Measurements from ENCODE around the gene NUP35.
"Not testable (repeated sequence)": the region's sequence is repeated elsewhere in the genome, so short reads cannot be mapped to it uniquely, and the experiment has no call there.

NUP35 gene

DNA sequence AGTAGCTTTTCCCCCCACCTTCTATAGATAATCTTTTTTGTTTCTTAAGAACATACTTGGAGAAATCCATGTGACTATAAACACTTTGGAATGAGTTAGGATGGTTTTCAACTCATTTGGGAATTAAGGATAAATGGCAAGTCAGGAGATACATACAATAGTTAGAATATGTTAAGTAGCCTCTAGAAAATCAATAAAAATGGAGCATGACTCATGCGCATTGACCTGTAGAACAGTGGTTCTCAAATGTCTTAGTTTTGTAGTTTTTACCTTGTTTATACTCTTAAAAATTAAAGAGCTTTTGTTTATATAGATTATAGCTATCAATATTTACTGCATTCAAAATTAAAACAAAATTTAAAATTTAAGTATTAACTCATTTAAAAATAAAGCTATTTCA lies 24.7 kb downstream of the NUP35 start:
- FAIRE-seq = peak; percentile 41

- no peak for FAIRE-seq
Observed at GRCh38 chr2:183149489-183149888, 25.2 kb downstream of the NUP35 start.

- FAIRE-seq = not testable (repeated sequence)
Observed at GRCh38 chr2:183152280-183152679, 28.0 kb downstream of the NUP35 start.

DNA sequence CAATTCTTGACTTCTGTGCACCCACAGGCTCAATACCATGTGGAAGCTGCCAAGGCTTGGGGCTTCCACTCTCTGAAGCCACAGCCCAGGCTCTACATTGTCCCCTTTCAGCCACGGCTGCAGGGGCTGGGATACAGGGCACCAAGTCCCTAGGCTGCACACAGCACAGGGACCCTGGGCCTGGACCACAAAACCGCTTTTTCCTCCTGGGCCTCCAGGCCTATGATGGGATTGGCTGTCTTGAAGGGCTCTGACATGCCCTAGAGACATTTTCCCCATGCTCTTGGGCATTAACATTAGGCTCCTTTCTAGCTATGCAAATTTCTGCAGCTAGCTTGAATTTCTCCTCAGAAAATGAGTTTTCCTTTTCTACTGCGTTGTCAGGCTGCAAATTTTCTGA lies 29.7 kb downstream of the NUP35 start:
- no peak for FAIRE-seq

DNA sequence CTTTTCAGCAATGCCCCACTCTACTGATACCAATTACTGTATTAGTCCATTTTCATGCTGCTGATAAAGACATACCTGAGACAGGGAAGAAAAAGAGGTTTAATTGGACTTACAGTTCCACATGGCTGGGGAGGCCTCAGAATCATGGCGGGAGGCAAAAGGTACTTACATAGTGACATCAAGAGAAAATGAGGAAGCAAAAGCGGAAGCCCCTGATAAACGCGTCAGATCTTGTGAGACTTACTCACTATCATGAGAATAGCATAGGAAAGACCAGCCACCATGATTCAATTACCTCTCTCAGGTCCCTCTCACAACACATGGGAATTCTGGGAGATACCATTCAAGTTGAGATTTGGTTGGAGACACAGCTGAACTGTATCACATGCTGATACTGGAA lies 30.5 kb downstream of the NUP35 start:
- FAIRE-seq = not testable (repeated sequence)

GRCh38 chr2:183157131-183157530 lies 32.9 kb downstream of the NUP35 start:
- no peak for FAIRE-seq

DNA sequence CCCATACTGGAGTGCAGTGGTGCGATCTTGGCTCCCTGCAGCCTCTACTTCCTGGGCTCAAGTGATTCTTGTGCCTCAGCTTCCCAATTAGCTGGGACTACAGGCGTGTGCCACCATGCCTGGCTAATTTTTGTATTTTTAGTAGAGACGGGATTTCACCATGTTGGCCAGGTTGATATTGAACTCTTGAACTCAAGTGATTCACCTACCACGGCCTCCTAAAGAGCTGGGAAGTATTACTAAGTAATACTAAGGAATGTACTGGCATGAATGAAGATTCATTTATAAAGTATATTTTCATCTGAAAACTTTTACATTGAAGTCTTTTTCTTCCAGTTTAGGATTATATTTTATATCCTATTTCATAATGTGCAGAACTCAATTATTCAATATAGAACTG lies 38.1 kb downstream of the NUP35 start:
- FAIRE-seq = no peak

- no peak for FAIRE-seq
Observed at GRCh38 chr2:183163821-183164649, 39.8 kb downstream of the NUP35 start.

DNA sequence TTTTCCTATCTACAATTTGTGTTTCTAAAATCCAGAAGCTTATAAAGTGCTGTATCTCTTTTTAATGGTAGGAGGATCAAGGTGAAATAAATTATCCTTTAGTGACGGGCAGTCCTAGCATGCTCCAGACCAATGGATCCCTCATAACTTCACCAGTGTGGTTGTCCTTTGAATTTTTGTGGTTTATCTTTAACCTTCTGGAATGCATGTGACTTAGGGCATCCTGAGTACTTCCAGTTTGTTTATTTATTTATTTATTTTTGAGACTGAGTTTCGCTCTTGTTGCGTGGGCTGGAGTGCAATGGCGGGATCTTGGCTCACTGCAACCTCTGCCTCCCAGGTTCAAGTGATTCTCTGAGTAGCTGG lies 40.4 kb downstream of the NUP35 start:
- no peak for FAIRE-seq

DNA sequence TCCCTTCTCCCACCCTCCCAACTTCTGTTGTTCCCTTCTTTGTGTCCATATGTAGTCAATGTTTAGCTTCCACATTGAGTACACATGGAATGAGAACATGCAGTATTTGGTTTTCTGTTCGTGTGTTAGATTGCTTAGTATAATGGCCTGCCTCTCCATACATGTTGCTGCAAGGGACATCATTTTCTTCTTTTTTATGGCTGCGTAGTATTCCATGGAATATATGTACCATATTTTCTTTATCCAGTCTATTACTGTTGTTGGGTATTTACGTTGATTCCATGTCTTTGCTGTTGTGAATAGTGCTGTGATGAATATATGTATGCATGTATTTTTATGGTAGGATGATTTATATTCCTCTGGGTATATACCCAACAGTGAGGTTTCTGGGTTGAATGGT lies 42.0 kb downstream of the NUP35 start:
- no peak for FAIRE-seq

DNA sequence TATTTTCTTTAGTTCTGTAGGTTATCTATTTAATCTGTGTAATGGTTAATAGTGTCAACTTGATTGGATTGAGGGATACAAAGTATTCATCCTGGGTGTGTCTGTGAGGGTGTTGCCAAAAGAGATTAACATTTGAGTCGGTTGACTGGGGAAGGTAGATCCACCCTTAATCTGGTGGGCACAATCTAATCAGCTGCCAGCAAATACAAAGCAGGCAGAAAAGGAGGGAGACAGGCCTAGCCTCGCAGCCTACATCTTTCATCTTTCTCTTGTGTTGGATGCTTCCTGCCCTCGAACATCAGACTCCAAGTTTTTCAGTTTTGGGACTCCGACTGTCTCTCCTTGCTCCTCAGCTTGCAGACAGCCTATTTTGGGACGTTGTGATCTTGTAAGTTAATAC lies 42.7 kb downstream of the NUP35 start:
- FAIRE-seq = not testable (repeated sequence)

DNA sequence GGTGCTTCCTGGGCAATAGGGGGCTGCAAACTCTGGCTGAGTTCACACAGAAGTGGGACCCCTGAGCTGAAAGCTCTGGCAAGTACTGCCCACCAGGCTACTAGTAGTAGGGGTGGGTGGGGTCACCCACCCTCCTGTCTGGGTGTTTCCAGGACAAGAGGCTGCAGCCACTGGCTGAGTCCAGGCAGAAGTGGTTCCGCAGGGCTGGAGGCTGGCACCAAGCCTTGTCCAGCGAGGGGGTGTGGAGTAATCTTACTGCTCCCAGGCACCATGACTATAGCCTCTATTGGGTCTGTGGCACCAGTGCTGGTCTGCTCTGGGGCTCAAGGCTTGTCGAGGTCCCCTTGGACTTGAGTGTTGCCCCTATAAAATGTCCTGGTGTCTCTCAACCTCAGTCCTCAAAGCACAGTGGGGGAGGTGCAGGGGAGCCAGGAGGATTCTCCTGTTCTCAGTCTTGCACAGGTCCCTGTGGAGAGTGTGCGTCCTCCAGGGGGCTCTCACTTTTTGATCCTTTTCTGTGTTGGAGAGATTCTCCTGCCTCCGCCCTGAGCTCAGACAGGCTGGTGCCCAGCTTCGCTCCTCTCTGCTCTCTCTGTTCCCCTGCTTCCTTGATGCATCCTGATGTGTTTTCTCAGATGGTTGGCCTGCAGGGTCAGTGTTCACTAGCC lies 48.1 kb downstream of the NUP35 start:
- no peak for FAIRE-seq

DNA sequence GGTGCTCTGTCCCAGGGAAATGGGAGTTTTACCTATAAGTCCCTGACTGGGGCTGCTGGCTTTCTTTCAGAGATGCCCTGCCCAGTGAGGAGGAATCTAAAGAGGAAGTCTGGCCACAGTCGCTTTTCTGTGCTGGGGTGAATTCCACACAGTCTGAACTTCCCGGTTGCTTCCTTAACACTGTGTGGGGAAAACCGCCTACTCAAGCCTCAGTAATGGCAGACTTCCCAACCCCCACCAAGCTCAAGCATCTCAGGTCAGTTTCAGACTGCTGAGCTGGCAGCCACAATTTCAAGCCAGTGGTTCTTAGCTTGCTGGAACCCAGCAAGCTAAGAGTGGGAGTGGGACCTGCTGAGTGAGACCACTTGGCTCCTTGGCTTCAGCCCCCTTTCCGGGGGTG lies 54.9 kb downstream of the NUP35 start:
- FAIRE-seq = no peak

- no peak for FAIRE-seq
Observed at GRCh38 chr2:183185534-183185933, 61.3 kb downstream of the NUP35 start.

DNA sequence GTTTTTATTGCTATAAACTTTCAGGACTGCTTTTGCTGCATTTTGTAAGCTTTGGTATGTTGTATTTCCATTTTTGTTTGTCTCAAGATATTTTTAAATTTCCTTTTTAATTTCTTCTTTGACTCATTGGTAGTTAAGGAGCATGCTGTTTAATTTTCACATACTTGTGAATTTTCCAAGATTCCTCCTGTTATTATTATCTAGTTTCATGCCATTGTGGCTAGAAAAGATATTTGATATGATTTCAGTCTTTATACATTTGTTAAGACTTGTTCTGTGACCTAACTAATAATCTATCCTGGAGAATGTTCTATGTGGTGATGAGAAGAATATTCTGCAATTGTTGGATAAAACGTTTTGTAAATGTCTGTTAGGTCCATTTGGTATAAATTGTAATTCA lies 62.1 kb downstream of the NUP35 start:
- FAIRE-seq = no peak

- FAIRE-seq = no peak
Observed at GRCh38 chr2:183186766-183187165, 62.5 kb downstream of the NUP35 start.

DNA sequence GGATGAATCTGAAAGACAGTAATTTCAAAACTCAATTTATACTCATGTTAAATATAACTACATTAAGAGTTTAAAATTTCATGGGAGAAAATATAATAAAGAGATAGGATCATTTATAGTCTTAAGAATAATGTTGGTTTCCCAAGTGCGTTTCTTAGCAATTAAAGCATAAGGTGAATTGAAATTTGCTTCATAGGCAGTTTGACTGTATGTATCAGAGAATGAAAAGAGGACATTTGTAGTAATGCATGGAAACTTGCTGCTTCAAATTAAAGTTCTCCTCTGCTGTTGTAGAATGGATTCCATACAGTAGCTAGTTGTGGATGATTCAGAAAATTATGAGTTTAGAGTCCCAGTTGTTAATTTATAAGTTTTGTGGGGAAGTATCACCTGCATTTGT lies 68.1 kb downstream of the NUP35 start:
- no peak for FAIRE-seq

GRCh38 chr2:183193904-183194303 lies 69.7 kb downstream of the NUP35 start:
- FAIRE-seq = no peak

DNA sequence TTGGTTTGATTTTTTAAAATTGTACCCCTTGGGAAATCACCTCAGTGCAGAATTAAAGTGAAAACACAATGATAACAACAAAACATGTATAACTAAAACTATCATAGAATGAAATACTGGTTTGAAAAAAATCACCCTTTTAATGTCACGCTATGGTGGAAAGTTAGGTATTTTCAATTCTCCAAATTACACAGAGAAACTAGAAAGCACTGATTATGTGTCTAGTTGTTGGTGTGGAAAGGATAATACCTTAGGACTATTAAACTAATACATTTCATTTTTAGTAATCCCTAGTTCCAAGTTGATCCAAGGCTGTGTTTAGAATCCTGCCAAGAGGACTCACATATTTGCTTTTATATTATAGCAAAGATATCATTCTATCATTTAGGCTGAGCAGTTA lies 71.2 kb downstream of the NUP35 start:
- FAIRE-seq = no peak

- no peak for FAIRE-seq
Observed at GRCh38 chr2:183195998-183196409, 71.8 kb downstream of the NUP35 start.

DNA sequence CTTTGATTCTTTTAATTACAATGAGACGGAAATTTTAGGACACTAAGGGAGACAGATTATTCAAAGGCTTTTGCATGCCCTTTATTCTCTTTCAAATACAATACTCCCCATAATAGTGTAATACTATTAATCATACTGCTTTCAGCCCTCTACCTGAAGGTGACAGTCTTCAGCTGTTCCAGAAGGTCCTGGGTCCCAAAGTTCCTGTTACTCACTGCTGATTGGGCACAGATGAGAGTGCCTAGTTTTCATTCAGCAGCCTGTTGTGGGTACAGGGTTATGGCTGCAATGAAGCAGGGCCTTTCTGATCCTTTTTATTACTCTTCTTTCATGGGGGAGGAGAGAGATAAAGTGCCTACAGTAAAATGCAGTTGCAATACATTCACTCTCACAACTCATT lies 80.2 kb downstream of the NUP35 start:
- FAIRE-seq = no peak

DNA sequence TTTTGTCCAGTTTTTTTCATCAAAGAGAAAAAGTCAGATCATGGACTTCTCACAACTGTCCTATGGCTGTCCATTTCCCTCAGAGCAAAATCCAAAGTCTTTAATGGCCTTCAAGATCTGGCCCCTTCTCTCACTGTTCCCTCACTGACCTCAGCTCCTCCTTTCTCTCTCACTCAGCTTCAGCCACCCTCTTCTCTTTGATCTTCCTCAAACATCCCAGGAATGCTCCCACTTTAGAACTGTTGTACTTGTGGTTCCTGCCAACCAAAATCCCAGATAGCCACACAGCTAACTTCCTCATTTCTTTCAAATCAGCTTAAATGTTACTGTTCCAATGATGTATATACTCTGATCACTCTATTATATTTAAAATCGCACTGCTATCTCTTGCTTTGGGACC lies 82.9 kb downstream of the NUP35 start:
- FAIRE-seq = no peak

DNA sequence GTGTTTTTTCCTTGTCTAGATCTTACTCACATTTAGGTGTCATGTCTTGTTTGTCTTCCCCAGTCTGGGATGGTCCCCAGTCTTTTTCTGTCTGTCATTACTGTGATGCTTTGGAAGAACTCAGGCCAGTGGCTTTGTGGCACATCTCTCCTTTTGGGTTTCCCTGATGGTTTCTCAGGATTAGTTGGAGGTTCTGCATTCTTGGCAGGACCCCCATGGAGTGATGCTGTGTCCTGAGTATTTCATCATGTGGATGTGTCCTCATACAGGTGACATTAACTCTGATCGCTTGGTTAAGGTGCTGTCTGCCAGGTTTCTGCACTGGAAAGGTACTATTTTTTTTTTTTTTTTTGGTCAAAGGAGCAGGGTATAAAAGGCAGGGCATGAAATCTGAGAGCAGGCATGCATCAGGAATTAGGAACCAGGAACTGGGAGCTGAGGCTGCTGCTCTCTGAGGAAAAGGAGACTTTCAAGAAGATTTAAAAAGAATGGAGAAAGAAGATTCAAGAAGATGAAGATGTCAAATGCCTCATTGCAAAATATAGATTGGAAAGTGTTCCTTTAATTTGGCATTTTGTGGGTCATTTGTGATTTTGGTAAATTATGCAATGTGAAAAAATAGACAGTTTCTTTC lies 85.3 kb downstream of the NUP35 start:
- FAIRE-seq = no peak

Data from colon (tissue), 2 donors.